ENCODE results near the gene EEF2KMT. TPM values are rescaled to one million over a fixed set of nuclear protein-coding genes. Genes with fewer than 3 reads are reported as not detected.

EEF2KMT gene
- total and polyA plus RNA-seq, 8 donors = 2.5 to 9.9 (median 6.5) TPM; not detected in 2

GRCh38 chr16:5064915-5065314, 32.7 kb downstream of the EEF2KMT start:
- Histone ChIP-seq H3K27me3 (no peaks in the 10 kb centered on the region), H3K36me3 (peaks cover 0 to 16% (median 10%) of the 10 kb centered on the region in 4 donors), H3K4me3 (peak overlapping the region; percentile 25 to 39 (median 30)), H3K27ac (peak overlapping the region; percentile 41 to 73 (median 68)), H3K9me3 (no peaks in the 10 kb centered on the region), H3K4me1 (peaks cover 12 to 24% (median 20%) of the 10 kb centered on the region in 4 donors)
- intact Hi-C loops (cut with DNase I; ENCODE audit: low total_unique reads) = no loop called here
- 17 to 28% (median 21%) methylated on average over 2 to 7 of the region's 7 CpGs for WGBS, 5 donors
- TF ChIP-seq CTCF (IDR thresholded peaks at IDR 0.05) = no peak
- TF ChIP-seq POLR2A (IDR thresholded peaks at IDR 0.05) = no peak
- no peak for TF ChIP-seq POLR2AphosphoS5 (IDR thresholded peaks at IDR 0.05)
- TF ChIP-seq EP300 (IDR thresholded peaks at IDR 0.05) = no peak
- peak; percentile 82 to 90 for DNase-seq

- WGBS, 5 donors = 69 to 74% (median 73%) methylated on average over 18 to 19 of the region's 19 CpGs
- no peak overlapping the region for H3K4me3 ChIP-seq
- TF ChIP-seq CTCF (IDR thresholded peaks at IDR 0.05) (no peak), EP300 (IDR thresholded peaks at IDR 0.05) (no peak), POLR2AphosphoS5 (IDR thresholded peaks at IDR 0.05) (no peak), POLR2A (IDR thresholded peaks at IDR 0.05) (no peak)
- intact Hi-C loops (cut with DNase I; ENCODE audit: low total_unique reads) = no loop called here
- peaks cover 0 to 29% (median 16%) of the 10 kb centered on the region in 4 donors for H3K36me3 ChIP-seq
- H3K4me1 ChIP-seq = peaks cover 12 to 24% (median 20%) of the 10 kb centered on the region in 4 donors
- H3K27ac ChIP-seq = no peak overlapping the region
- H3K27me3 ChIP-seq = no peaks in the 10 kb centered on the region
- no peaks in the 10 kb centered on the region for H3K9me3 ChIP-seq
- DNase-seq = no peak
Measured at GRCh38 chr16:5062790-5063765, 34.5 kb downstream of the EEF2KMT start.

- no peaks in the 10 kb centered on the region for H3K9me3 ChIP-seq
- no peak overlapping the region for H3K27ac ChIP-seq
- peaks cover 0 to 30% (median 19%) of the 10 kb centered on the region in 4 donors for H3K36me3 ChIP-seq
- peaks cover 12 to 24% (median 20%) of the 10 kb centered on the region in 4 donors for H3K4me1 ChIP-seq
- TF ChIP-seq CTCF (IDR thresholded peaks at IDR 0.05) (no peak), POLR2A (IDR thresholded peaks at IDR 0.05) (no peak)
- DNase-seq = no peak
- no peak overlapping the region for H3K4me3 ChIP-seq
- intact Hi-C loops (cut with DNase I; ENCODE audit: low total_unique reads) = no loop called here
- 78 to 97% (median 94%) methylated on average over 9 to 11 of the region's 11 CpGs for WGBS, 5 donors
- no peaks in the 10 kb centered on the region for H3K27me3 ChIP-seq
Measured at GRCh38 chr16:5062051-5062450, 35.5 kb downstream of the EEF2KMT start.

- Histone ChIP-seq H3K9me3 (no peaks in the 10 kb centered on the region), H3K27me3 (no peaks in the 10 kb centered on the region), H3K4me3 (no peak overlapping the region), H3K4me1 (peaks cover 4 to 13% (median 11%) of the 10 kb centered on the region in 4 donors), H3K36me3 (peaks cover 0 to 35% (median 24%) of the 10 kb centered on the region in 4 donors), H3K27ac (no peak overlapping the region)
- intact Hi-C loops (cut with DNase I; ENCODE audit: low total_unique reads) = no loop called here
- WGBS, 5 donors = 84 to 94% (median 84%) methylated on average over 10 of the region's 10 CpGs
- no peak for DNase-seq
- TF ChIP-seq POLR2AphosphoS5 (IDR thresholded peaks at IDR 0.05) (no peak), CTCF (IDR thresholded peaks at IDR 0.05) (no peak), EP300 (IDR thresholded peaks at IDR 0.05) (no peak)
Measured at GRCh38 chr16:5060073-5060641, 37.4 kb downstream of the EEF2KMT start.
